Coronary artery (tissue), 2 donors: Measurements from ENCODE around the gene PUDP.

Source experiments
- DNase-seq: peaks from one replicate; pipeline ENCODE4 v3.0.0-alpha.2; 2017; ENCODE audit warnings: low spot score
- H3K27ac ChIP-seq, 2 donors: fragments of 200-600 bp; sonication (generic); one replicate each; pipeline ENCODE4 v1.5.1; 2016 to 2019
- H3K4me3 ChIP-seq: fragments of 200-600 bp; sonication (generic); 2 replicates; pipeline ENCODE4 v1.5.1; 2016; ENCODE audit warnings: mild to moderate bottlenecking, moderate library complexity
- CTCF ChIP-seq: fragments of 200-600 bp; sonication (generic); IDR thresholded peaks from one replicate; pipeline ENCODE4 v1.5.1; 2019; ENCODE audit warnings: antibody characterized with exemption

PUDP gene

GRCh38 chrX:7119950-7120877 is 27.7 kb downstream of the PUDP start:
- TF ChIP-seq CTCF, result no peak
- no peak for DNase-seq
- H3K27ac ChIP-seq, result no peak overlapping the region
- no peak overlapping the region for H3K4me3 ChIP-seq

GRCh38 chrX:7117587-7117986 is 30.4 kb downstream of the PUDP start:
- no peak for TF ChIP-seq CTCF
- Histone ChIP-seq H3K4me3 (no peak overlapping the region), H3K27ac (no peak overlapping the region)
- no peak for DNase-seq

GRCh38 chrX:7116081-7116480 is 31.9 kb downstream of the PUDP start:
- no peak overlapping the region for H3K27ac ChIP-seq
- no peak for TF ChIP-seq CTCF
- DNase-seq, result no peak
- no peak overlapping the region for H3K4me3 ChIP-seq

- DNase-seq, result no peak
- H3K4me3 ChIP-seq, result no peak overlapping the region
- no peak for TF ChIP-seq CTCF
- no peak overlapping the region for H3K27ac ChIP-seq
These were observed 32.4 kb downstream of the PUDP start for GRCh38 chrX:7115557-7115956.

- no peak for DNase-seq
- no peak overlapping the region for H3K27ac ChIP-seq
- H3K4me3 ChIP-seq, result no peak overlapping the region
- TF ChIP-seq CTCF, result no peak
These were observed 35.9 kb downstream of the PUDP start for GRCh38 chrX:7112071-7112470.

- no peak for TF ChIP-seq CTCF
- H3K4me3 ChIP-seq, result no peak overlapping the region
- no peak for DNase-seq
- no peak overlapping the region for H3K27ac ChIP-seq
These were observed 36.4 kb downstream of the PUDP start for GRCh38 chrX:7111518-7111917.

- Histone ChIP-seq H3K27ac (no peak overlapping the region), H3K4me3 (no peak overlapping the region)
- no peak for DNase-seq
- TF ChIP-seq CTCF, result no peak
These were observed 37.1 kb downstream of the PUDP start for GRCh38 chrX:7110821-7111276.
